Measurements from ENCODE around the gene PRMT9. TPM values are rescaled to one million over a fixed set of nuclear protein-coding genes. Genes with fewer than 3 reads are reported as not detected.

The PRMT9 gene
- total and polyA plus RNA-seq, 2 of the 13 experiments (the other 11 are each of a cell fraction or from before 2014, with no cell fraction given): 4.0 to 9.7 TPM

- TF ChIP-seq GRHL1 (CRISPR knock-in tag; conservative IDR thresholded peaks at IDR 0.05) (no peak), AHDC1 (CRISPR knock-in tag; IDR thresholded peaks at IDR 0.05; ENCODE audit: borderline replicate concordance) (no peak), ZSCAN21 (CRISPR knock-in tag; IDR thresholded peaks at IDR 0.05; ENCODE audit: borderline replicate concordance) (peak; percentile 66; the same call in 1 of the 2 replicates), MTA3 (CRISPR knock-in tag; IDR thresholded peaks at IDR 0.05) (no peak), THRA (CRISPR knock-in tag; IDR thresholded peaks at IDR 0.05; ENCODE audit: borderline replicate concordance) (peak; percentile 60; the same call in 1 of the 2 replicates), ETV5 (CRISPR knock-in tag; IDR thresholded peaks at IDR 0.05; ENCODE audit: borderline replicate concordance) (peak; percentile 63), PRDM4 (CRISPR knock-in tag; IDR thresholded peaks at IDR 0.05; ENCODE audit: borderline replicate concordance) (0 out of 2 replicates have a peak, but pooled peaks have one; percentile 60), SKI (IDR thresholded peaks at IDR 0.05; ENCODE audit: partially characterized antibody) (peak; percentile 62), HINFP (CRISPR knock-in tag; IDR thresholded peaks at IDR 0.05; ENCODE audit: low read depth) (peak; percentile 47; the same call in 1 of the 2 replicates), GABPB1 (CRISPR knock-in tag; IDR thresholded peaks at IDR 0.05) (peak; percentile 94), ZNF670 (CRISPR knock-in tag; IDR thresholded peaks at IDR 0.05; ENCODE audit: borderline replicate concordance) (peak; percentile 25; the same call in 1 of the 2 replicates), CERS6 (CRISPR knock-in tag; IDR thresholded peaks at IDR 0.05) (no peak)
Measured at GRCh38 chr4:147683717-147684700, at the start of gene PRMT9 (continued).

All from HepG2 (cell line).